DND-41 (cell line): ENCODE results near the gene GOLGA7B.

Source experiments
- ATAC-seq: fragments of 200-7000 bp; cut with Tn5 transposase; 3 replicates; pipeline ENCODE4 v1.9.1; 2021; ENCODE audit warnings: low read depth; ENCODE audit not compliant: insufficient read depth
- DNase-seq: peaks from one replicate; pipeline ENCODE4 v3.0.0-alpha.2; 2020
- H2AFZ ChIP-seq: 2 replicates; pipeline ENCODE4 v1.6.0; 2012; ENCODE audit warnings: low read depth, low read length
- H3K27ac ChIP-seq: 2 replicates; pipeline ENCODE4 v1.5.1; 2012; ENCODE audit warnings: low read length, inconsistent platforms
- H3K27me3 ChIP-seq: fragments of 200-600 bp; sonication (generic); 2 replicates; pipeline ENCODE4 v1.6.0; 2012; ENCODE audit warnings: low read length, mild to moderate bottlenecking, inconsistent platforms; ENCODE audit not compliant: insufficient read depth, poor library complexity
- H3K36me3 ChIP-seq: 2 replicates; pipeline ENCODE4 v1.5.1; 2012; ENCODE audit warnings: low read length, inconsistent platforms; ENCODE audit not compliant: insufficient read depth
- H3K4me1 ChIP-seq: 2 replicates; pipeline ENCODE4 v1.5.1; 2012; ENCODE audit warnings: mild to moderate bottlenecking, low read length; ENCODE audit not compliant: insufficient read depth
- H3K4me2 ChIP-seq: 2 replicates; pipeline ENCODE4 v1.6.0; 2012; ENCODE audit warnings: mild to moderate bottlenecking, moderate library complexity, low read length, inconsistent platforms; ENCODE audit not compliant: insufficient read depth
- H3K4me3 ChIP-seq, 2 experiments: fragments of 200-600 bp in 1 of 2; shearing (Covaris generic) in 1 of 2; 2 replicates each; pipeline ENCODE4 v1.5.1; 2012 to 2016; ENCODE audit warnings: inconsistent platforms in 2 of 2, low read length in 2 of 2, mild to moderate bottlenecking in 2 of 2, low read depth in 1 of 2, moderate library complexity in 1 of 2
- H3K79me2 ChIP-seq: 2 replicates; pipeline ENCODE4 v1.6.0; 2012; ENCODE audit warnings: low read length, inconsistent platforms; ENCODE audit not compliant: insufficient read depth
- H3K9ac ChIP-seq: 2 replicates; pipeline ENCODE4 v1.6.0; 2012; ENCODE audit warnings: low read depth, mild to moderate bottlenecking, inconsistent platforms, low read length, moderate library complexity
- H3K9me3 ChIP-seq: 2 replicates; pipeline ENCODE4 v1.5.1; 2012; ENCODE audit warnings: low read length, moderate library complexity, mild to moderate bottlenecking, inconsistent platforms; ENCODE audit not compliant: insufficient read depth, severe bottlenecking
- H4K20me1 ChIP-seq: 2 replicates; pipeline ENCODE4 v1.6.0; 2012; ENCODE audit warnings: low read length; ENCODE audit not compliant: insufficient read depth
- EZH2 ChIP-seq: IDR thresholded peaks from 3 replicates; pipeline ENCODE4 v1.6.1; 2012; ENCODE audit warnings: borderline replicate concordance, low read depth, mild to moderate bottlenecking, moderate library complexity, low read length, inconsistent platforms; ENCODE audit not compliant: severe bottlenecking
- TF ChIP-seq, protein P1 (sequence below): IDR thresholded peaks from 2 replicates; pipeline ENCODE4 v1.5.1; 2012; ENCODE audit warnings: borderline replicate concordance, low read length, moderate library complexity, mild to moderate bottlenecking; ENCODE audit not compliant: poor library complexity, severe bottlenecking; ENCODE audit errors: extremely low read depth

GOLGA7B gene

GRCh38 chr10:97887399-97887798 is 37.8 kb downstream of the GOLGA7B start:
- no peak overlapping the region for H2AFZ ChIP-seq
- no peaks in the 10 kb centered on the region for H4K20me1 ChIP-seq
- no peaks in the 10 kb centered on the region for H3K36me3 ChIP-seq
- peaks cover 4% of the 10 kb centered on the region for H3K27me3 ChIP-seq
- no peak overlapping the region for H3K9ac ChIP-seq
- H3K4me1 ChIP-seq = no peaks in the 10 kb centered on the region; the same call in 1 of the 2 replicates
- H3K4me3 ChIP-seq = no peak overlapping the region
- ATAC-seq (no peak), DNase-seq (no peak)
- H3K27ac ChIP-seq = no peak overlapping the region
- no peaks in the 10 kb centered on the region for H3K79me2 ChIP-seq
- H3K4me2 ChIP-seq = no peak overlapping the region
- TF ChIP-seq EZH2 = no peak
- TF ChIP-seq, protein P1, sequence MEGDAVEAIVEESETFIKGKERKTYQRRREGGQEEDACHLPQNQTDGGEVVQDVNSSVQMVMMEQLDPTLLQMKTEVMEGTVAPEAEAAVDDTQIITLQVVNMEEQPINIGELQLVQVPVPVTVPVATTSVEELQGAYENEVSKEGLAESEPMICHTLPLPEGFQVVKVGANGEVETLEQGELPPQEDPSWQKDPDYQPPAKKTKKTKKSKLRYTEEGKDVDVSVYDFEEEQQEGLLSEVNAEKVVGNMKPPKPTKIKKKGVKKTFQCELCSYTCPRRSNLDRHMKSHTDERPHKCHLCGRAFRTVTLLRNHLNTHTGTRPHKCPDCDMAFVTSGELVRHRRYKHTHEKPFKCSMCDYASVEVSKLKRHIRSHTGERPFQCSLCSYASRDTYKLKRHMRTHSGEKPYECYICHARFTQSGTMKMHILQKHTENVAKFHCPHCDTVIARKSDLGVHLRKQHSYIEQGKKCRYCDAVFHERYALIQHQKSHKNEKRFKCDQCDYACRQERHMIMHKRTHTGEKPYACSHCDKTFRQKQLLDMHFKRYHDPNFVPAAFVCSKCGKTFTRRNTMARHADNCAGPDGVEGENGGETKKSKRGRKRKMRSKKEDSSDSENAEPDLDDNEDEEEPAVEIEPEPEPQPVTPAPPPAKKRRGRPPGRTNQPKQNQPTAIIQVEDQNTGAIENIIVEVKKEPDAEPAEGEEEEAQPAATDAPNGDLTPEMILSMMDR = no peak
- no peaks in the 10 kb centered on the region for H3K9me3 ChIP-seq

GRCh38 chr10:97888134-97888533 is 38.5 kb downstream of the GOLGA7B start:
- TF ChIP-seq, protein P1 = no peak
- TF ChIP-seq EZH2 = no peak
- H3K9ac ChIP-seq = no peak overlapping the region
- no peak overlapping the region for H3K27ac ChIP-seq
- no peaks in the 10 kb centered on the region for H3K36me3 ChIP-seq
- H3K4me1 ChIP-seq = no peaks in the 10 kb centered on the region; the same call in 1 of the 2 replicates
- no peaks in the 10 kb centered on the region for H3K9me3 ChIP-seq
- ATAC-seq (no peak), DNase-seq (no peak)
- no peak overlapping the region for H2AFZ ChIP-seq
- no peak overlapping the region for H3K4me3 ChIP-seq
- peaks cover 4% of the 10 kb centered on the region for H3K27me3 ChIP-seq
- H4K20me1 ChIP-seq = no peaks in the 10 kb centered on the region
- no peak overlapping the region for H3K4me2 ChIP-seq
- H3K79me2 ChIP-seq = no peaks in the 10 kb centered on the region

- ATAC-seq = no peak
- H2AFZ ChIP-seq = no peak overlapping the region
- H3K4me3 ChIP-seq = no peak overlapping the region
- no peaks in the 10 kb centered on the region; the same call in 1 of the 2 replicates for H3K4me1 ChIP-seq
- no peaks in the 10 kb centered on the region for H4K20me1 ChIP-seq
- no peaks in the 10 kb centered on the region for H3K36me3 ChIP-seq
- H3K79me2 ChIP-seq = no peaks in the 10 kb centered on the region
- no peak for TF ChIP-seq EZH2
- TF ChIP-seq, protein P1 = no peak
- H3K9ac ChIP-seq = no peak overlapping the region
- H3K9me3 ChIP-seq = no peaks in the 10 kb centered on the region
- no peak overlapping the region for H3K4me2 ChIP-seq
- H3K27me3 ChIP-seq = peaks cover 4% of the 10 kb centered on the region
- H3K27ac ChIP-seq = no peak overlapping the region
- DNase-seq = no peak
Measured at GRCh38 chr10:97888641-97889262, 39.1 kb downstream of the GOLGA7B start.
